22Rv1 (cell line): ENCODE measurements around the gene STX7.

Source experiments
- H3K27ac ChIP-seq: fragments of 450-650 bp; 2 replicates; pipeline ENCODE4 v1.5.1; 2017
- ZFX ChIP-seq: fragments of 450-650 bp; IDR thresholded peaks from 2 replicates; pipeline ENCODE4 v1.6.1; 2017; ENCODE audit warnings: antibody characterized with exemption, borderline replicate concordance
- TF ChIP-seq, protein P1 (sequence below): fragments of 450-650 bp; IDR thresholded peaks from 2 replicates; pipeline ENCODE4 v1.5.1; 2017; ENCODE audit warnings: mild to moderate bottlenecking

The STX7 gene

DNA sequence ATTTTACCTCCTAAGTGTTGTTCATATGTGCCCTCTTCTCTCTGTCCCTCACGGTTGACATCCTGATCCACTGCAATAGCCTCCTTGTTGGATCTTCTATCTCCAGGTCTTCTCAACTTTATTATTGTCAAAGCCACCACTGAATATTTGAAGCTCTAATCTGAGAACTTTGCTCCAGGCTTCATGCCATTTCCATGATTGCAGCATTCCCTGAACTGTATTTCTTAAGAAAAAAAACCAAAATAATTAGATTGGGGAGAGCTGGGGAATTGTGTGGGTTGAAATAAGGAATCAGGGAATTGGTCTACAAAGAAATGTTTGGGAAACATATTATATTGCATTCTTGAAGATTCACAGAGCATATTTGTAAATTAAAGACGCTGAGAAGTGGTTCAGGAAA lies 2.5 kb upstream of the STX7 start:
- no peak overlapping the region for H3K27ac ChIP-seq
- TF ChIP-seq, protein P1, sequence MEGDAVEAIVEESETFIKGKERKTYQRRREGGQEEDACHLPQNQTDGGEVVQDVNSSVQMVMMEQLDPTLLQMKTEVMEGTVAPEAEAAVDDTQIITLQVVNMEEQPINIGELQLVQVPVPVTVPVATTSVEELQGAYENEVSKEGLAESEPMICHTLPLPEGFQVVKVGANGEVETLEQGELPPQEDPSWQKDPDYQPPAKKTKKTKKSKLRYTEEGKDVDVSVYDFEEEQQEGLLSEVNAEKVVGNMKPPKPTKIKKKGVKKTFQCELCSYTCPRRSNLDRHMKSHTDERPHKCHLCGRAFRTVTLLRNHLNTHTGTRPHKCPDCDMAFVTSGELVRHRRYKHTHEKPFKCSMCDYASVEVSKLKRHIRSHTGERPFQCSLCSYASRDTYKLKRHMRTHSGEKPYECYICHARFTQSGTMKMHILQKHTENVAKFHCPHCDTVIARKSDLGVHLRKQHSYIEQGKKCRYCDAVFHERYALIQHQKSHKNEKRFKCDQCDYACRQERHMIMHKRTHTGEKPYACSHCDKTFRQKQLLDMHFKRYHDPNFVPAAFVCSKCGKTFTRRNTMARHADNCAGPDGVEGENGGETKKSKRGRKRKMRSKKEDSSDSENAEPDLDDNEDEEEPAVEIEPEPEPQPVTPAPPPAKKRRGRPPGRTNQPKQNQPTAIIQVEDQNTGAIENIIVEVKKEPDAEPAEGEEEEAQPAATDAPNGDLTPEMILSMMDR = no peak
- TF ChIP-seq ZFX = no peak

DNA sequence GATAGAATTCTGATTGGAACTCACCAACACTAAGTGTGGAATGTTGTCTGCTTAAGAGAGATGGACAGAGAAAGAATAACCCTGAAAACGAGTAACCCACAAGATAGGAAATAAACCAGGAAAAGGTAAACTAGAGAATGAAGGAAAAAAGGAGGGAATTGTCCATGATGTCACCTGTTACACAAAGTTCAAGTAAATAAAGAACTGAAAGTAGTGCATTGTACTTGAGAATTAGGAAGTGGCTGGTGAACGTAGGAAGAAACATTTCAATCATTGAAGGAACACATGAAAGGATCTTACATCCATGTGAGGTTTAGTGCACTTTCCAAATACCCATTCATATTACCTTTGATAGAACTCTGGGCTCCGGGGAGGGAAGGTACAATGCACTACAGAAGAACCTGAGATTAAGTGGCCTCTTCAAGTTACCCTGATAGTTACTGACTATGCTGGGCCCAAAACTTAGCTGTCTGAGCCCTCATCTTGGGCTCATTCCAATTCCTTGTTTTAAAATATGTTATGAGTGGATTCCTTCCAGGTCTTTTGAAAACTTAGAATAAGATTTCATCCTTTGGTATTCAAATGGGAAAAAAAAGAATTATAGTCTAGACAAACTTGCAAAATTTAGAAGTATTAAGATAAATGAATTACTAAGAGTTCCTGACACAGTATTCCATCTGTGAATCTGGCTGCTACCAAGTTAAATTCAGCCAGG lies 1.1 kb upstream of the STX7 start:
- no peak overlapping the region for H3K27ac ChIP-seq
- TF ChIP-seq ZFX = no peak
- TF ChIP-seq, protein P1 = no peak

DNA sequence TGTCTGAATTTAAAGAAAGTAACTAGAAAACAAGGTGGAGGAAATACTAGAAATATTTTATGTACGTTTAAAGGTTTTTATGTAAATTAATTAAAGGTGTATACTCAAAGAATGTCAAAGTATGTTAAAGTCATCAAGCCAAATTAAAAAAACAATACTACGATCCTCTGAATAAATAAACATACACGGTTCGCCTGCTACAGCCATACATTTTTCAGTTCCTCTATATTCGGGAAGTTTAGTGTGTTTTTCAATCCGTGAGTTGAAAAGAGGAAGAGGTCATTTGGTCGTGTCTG lies 626 bp downstream of the STX7 start:
- H3K27ac ChIP-seq = peak overlapping the region; percentile 53
- TF ChIP-seq, protein P1 = no peak
- no peak for TF ChIP-seq ZFX

DNA sequence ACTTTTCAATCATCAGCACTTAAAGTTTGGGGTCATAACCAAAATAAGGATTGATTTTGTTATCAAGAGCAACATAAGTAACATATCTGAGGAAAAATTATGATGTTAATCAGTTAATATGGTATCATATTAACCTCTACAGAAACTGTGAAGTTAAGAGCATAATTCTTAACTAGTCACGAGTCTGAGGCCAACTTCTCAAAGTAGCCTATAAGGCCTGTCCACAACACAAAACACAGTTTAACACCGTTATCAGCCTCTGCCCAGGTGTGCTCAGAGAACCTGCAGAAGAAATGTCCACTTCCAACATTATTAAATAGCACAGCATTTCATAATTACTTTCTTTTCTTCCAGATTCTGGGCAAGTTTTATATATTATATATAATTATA lies 1.1 kb downstream of the STX7 start:
- TF ChIP-seq, protein P1 = no peak
- no peak for TF ChIP-seq ZFX
- no peak overlapping the region for H3K27ac ChIP-seq

DNA sequence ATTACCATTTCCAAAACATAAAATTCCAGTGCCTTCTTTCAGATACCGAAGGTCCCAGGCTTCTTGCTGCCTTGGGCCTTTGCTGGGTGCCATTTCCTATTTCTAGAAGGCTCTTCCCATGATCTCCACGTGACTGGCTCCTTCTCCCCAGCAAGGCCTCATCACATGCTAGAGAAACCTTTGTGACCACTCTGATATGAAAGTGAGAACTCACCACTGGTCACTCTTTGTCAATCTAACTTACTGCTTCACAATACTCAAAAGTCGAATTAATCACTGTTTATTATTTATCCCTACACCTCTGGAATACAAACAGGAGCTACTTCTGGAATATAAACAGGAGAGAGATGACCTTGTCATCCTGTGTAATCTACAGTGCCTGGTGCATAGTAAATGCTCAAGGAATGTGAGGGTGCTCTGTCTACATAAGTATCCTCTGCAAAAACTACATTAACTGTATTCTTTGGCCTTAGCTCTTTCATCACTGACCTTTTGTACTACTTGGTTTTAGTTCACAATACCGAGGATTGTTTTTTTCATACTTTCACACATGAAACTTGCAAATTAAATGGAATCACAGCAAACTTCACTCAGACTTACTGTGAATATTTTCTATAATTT lies 1.6 kb downstream of the STX7 start:
- no peak overlapping the region for H3K27ac ChIP-seq

DNA sequence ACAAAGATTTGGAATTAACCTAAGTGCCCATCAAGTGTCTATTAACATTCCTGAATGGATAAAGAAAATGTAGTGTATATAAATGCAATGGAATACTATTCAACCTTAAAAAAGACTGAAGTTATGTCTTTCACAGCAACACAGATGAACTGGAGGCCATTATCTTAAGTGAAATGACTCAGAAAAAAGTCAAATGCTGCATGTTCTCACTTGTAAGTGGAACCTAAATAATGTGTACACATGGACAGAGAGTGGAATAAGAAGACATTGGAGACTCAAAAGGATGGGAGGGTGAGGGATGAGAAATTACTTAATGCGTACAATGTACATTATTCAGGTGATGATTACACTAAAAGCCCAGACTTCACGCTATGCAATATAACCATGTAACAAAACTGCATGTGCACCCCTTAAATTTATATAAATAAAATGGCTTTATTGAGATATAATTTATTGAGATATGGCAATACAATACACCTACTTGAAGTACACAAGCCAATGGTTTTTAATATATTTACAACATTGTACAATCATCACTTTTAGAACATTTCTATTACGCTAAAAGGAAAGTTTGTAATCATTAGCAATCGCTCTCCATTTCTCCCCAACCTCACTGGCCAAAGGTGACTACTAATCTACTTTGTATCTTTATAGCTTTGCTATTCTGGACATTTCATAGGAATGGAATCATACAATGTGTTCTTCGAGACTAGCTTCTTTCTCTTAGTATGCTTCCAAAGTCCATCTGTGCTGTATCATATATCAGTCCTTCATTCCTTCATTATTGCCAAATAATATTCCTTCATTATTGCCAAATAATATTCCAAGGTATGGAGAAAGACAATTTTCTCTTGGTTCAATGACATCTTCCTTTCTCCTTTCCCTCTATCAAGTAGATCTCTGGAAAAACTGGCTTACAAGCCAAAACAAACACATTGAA lies 5.8 kb downstream of the STX7 start:
- H3K27ac ChIP-seq = no peak overlapping the region
- TF ChIP-seq, protein P1 = no peak
- no peak for TF ChIP-seq ZFX

More for the DNA sequence above, 1.6 kb downstream of the STX7 start:
- TF ChIP-seq ZFX = no peak
- TF ChIP-seq, protein P1 = no peak

DNA sequence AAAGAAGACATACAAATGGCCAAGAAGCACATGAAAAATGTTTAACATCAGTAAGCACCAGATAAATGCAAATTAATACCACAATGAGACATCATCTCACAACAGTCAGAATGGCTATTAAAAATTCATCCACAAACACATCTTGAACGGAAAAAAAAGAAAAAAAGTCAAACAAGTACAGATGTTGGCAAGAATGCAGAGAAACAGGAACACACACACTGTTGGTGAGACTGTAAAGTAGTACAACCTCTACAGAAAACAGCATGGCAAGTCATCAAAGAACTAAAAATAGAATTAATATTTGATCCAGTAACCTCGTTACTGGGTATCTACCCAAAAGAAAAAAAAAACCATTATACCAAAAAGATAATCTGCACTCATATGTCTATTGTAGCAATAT lies 6.5 kb downstream of the STX7 start:
- no peak overlapping the region for H3K27ac ChIP-seq
- TF ChIP-seq, protein P1 = no peak
- TF ChIP-seq ZFX = no peak
